ENCODE measurements around the gene NCAPD3. TPM values are rescaled to one million over a fixed set of nuclear protein-coding genes. Genes with fewer than 3 reads are reported as not detected.

NCAPD3 gene
- total RNA-seq, 2 donors from 2014 or later = 77.5 to 103 TPM

DNA sequence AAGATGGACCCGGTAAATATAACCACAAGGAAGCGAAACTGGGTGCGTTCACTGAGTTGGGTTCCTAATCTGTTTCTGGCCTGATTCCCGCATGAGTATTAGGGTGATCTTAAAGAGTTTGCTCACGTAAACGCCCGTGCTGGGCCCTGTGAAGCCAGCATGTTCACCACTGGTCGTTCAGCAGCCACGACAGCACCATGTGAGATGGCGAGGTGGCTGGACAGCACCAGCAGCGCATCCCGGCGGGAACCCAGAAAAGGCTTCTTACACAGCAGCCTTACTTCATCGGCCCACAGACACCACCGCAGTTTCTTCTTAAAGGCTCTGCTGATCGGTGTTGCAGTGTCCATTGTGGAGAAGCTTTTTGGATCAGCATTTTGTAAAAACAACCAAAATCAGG, 74.4 kb downstream of the NCAPD3 start:
- Mint-ChIP-seq H3K27me3 (no peaks in the 10 kb centered on the region), H3K4me3 (no peak overlapping the region)

DNA sequence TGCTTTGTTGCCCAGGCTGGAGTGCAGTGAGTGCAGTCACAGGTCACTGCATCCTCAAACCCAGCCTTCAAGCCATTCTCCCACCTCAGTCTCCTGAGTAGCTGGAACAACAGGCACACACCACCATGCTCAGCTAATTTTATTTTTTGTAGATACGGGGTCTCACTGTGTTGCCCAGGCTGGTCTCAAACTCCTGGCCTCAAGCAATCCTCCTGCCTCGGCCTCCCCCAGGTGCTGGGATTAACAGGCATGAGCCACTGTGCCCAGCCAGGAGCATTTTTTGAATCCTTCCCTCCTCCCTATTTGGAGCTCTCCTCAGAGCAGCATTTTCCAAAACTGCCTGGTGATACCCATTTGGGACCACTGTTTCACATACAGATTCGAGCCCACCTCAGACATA, 77.2 kb downstream of the NCAPD3 start:
- Mint-ChIP-seq H3K27ac (no peak overlapping the region), H3K9me3 (no peaks in the 10 kb centered on the region), H3K36me3 (ENCODE audit: low read depth) (peaks cover 64% of the 10 kb centered on the region), H3K4me3 (no peak overlapping the region), H3K27me3 (no peaks in the 10 kb centered on the region), H3K4me1 (peaks cover 8% of the 10 kb centered on the region)
- ATAC-seq (replicated peaks) = no peak

More for the DNA sequence above, 74.4 kb downstream of the NCAPD3 start:
- no peaks in the 10 kb centered on the region for H3K9me3 Mint-ChIP-seq
- H3K27ac Mint-ChIP-seq = no peak overlapping the region
- no peak for ATAC-seq (replicated peaks)
- peaks cover 69% of the 10 kb centered on the region for H3K36me3 Mint-ChIP-seq (ENCODE audit: low read depth)
- H3K4me1 Mint-ChIP-seq = no peaks in the 10 kb centered on the region

DNA sequence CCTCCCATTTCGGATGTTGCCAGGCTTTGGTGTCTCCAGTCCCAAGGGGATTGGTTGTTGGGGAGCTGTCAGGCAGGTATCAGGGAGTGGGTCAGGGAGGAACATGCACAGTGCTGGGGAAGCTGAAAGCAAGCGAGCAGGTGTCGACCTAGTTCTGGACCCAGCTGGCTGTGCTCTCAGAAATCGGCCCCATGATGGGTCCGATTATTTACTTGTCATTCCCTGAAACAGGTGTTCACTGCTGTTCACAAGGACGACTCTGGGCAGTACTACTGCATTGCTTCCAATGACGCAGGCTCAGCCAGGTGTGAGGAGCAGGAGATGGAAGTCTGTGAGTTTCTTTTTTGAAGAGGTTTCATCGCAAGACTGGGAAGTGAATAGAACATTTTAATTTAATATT, 78.1 kb downstream of the NCAPD3 start:
- no peak for ATAC-seq (replicated peaks)
- Mint-ChIP-seq H3K36me3 (ENCODE audit: low read depth) (peaks cover 55% of the 10 kb centered on the region), H3K9me3 (no peaks in the 10 kb centered on the region), H3K27me3 (no peaks in the 10 kb centered on the region), H3K4me1 (peaks cover 8% of the 10 kb centered on the region), H3K27ac (no peak overlapping the region), H3K4me3 (no peak overlapping the region)

DNA sequence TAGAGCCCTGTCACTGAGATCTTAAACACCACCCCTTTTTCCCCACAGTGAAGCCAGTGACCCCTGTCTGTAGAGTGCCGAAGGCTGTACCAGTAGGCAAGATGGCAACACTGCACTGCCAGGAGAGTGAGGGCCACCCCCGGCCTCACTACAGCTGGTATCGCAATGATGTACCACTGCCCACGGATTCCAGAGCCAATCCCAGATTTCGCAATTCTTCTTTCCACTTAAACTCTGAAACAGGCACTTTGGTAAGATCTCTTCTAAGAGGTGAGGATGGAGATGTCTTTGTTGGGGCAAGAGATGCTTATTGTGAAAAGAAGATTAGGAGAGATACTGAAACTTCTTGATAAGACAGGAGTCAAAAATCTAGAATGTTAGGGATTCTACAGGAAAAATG, 79.0 kb downstream of the NCAPD3 start:
- ATAC-seq (replicated peaks) = no peak
- Mint-ChIP-seq H3K27me3 (no peaks in the 10 kb centered on the region), H3K27ac (peak overlapping the region; percentile 70), H3K9me3 (no peaks in the 10 kb centered on the region), H3K36me3 (ENCODE audit: low read depth) (peaks cover 47% of the 10 kb centered on the region), H3K4me3 (no peak overlapping the region), H3K4me1 (peaks cover 8% of the 10 kb centered on the region)

DNA sequence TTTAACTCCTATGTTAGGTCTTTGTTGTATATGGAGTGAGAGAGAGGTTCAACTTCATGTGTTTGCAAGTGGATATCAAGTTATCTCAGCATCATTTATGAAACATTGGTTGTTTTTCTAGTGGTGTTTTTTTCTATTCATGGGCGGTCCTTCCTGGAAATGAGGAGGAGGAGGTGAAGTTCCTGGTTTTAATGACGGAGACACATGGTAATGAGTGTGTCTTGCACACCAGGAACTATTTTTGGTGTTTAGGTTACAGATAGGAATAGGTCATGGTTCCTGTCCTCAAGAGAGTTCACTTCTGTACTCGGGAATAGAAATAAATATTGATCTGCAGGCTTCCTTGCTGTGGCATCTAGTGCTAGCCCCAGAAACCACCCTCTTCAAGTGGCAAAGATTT, 80.0 kb downstream of the NCAPD3 start:
- H3K27ac Mint-ChIP-seq = peak overlapping the region; percentile 70
- peaks cover 14% of the 10 kb centered on the region for H3K4me1 Mint-ChIP-seq
- ATAC-seq (replicated peaks) = peak; percentile 30
- no peaks in the 10 kb centered on the region for H3K9me3 Mint-ChIP-seq
- H3K27me3 Mint-ChIP-seq = no peaks in the 10 kb centered on the region
- peaks cover 39% of the 10 kb centered on the region for H3K36me3 Mint-ChIP-seq (ENCODE audit: low read depth)
- peak overlapping the region; percentile 19 for H3K4me3 Mint-ChIP-seq

DNA sequence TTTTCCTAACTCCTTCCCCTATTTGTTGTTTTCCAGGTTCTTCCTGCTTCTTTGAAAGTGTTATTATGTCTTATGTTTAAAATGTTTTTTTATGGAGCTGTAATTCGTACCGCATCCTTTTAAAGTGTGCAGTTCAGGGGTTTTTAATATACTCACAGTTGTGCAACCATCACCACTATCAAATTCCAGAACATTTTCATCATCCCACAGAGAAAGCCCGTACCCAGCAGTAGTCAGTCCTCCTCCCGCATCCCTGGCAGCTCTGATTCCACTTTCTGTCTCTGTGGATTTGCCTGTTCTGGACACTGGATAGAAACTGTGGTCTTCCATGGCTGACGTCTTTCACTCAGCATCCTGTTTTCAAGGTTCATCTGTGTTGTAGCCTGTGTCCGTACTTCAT, 81.2 kb downstream of the NCAPD3 start:
- Mint-ChIP-seq H3K4me3 (no peak overlapping the region), H3K27me3 (no peaks in the 10 kb centered on the region), H3K27ac (no peak overlapping the region), H3K9me3 (no peaks in the 10 kb centered on the region), H3K4me1 (peaks cover 14% of the 10 kb centered on the region), H3K36me3 (ENCODE audit: low read depth) (peaks cover 32% of the 10 kb centered on the region)
- no peak for ATAC-seq (replicated peaks)

DNA sequence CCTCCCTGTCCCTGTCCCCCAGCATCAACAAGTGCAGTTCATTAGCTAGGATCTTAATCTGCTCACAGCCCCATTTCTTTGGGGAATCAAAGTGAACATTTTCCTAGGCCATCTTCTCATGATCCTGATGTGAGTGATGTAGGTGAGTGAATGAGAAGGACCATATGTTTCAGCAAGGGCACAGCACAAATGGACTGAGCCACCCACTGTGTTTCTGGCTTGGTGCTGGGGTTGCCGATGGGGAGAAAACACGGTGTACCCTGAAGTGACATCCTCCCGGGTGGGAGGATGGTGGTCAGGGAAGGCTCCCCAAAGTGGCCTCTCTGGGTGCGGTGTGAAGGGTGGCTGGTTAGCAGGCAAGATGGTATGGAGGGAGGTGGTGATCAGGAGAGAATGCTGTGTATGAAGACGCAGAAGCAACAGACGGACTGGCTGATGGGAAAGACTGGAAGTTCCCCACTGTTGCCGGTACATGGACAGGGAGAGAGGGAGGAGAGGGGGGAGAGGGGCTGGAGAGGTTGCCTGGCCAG, 82.7 kb downstream of the NCAPD3 start:
- no peaks in the 10 kb centered on the region for H3K27me3 Mint-ChIP-seq
- no peak for ATAC-seq (replicated peaks)
- no peaks in the 10 kb centered on the region for H3K9me3 Mint-ChIP-seq
- peaks cover 24% of the 10 kb centered on the region for H3K36me3 Mint-ChIP-seq (ENCODE audit: low read depth)
- H3K4me1 Mint-ChIP-seq = peaks cover 14% of the 10 kb centered on the region
- no peak overlapping the region for H3K4me3 Mint-ChIP-seq
- H3K27ac Mint-ChIP-seq = no peak overlapping the region

DNA sequence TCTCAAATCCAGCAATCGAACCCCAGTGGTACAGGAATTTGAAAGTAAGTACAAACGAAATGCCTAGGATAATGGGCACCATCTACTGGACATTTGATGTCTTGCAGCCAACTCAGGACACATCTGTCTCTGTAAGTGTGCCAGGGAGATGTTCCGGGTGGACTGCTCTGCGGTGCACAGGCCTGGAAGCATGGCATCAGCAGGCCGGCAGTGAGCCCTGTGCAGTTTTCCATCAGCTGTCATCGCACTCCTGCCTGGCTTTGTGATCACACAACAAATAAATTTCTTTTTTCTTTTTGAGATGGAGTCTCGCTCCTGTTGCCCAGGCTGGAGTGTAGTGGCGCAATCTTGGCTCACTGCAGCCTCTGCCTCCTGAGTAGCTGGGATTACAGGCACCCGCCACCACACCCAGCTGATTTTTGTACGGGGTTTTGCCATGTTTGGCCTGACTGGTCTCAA, 83.9 kb downstream of the NCAPD3 start:
- ATAC-seq (replicated peaks) = peak; percentile 73
- no peaks in the 10 kb centered on the region for H3K27me3 Mint-ChIP-seq
- no peak overlapping the region for H3K4me3 Mint-ChIP-seq
- peaks cover 15% of the 10 kb centered on the region for H3K36me3 Mint-ChIP-seq (ENCODE audit: low read depth)
- peaks cover 14% of the 10 kb centered on the region for H3K4me1 Mint-ChIP-seq
- no peak overlapping the region for H3K27ac Mint-ChIP-seq
- H3K9me3 Mint-ChIP-seq = no peaks in the 10 kb centered on the region

DNA sequence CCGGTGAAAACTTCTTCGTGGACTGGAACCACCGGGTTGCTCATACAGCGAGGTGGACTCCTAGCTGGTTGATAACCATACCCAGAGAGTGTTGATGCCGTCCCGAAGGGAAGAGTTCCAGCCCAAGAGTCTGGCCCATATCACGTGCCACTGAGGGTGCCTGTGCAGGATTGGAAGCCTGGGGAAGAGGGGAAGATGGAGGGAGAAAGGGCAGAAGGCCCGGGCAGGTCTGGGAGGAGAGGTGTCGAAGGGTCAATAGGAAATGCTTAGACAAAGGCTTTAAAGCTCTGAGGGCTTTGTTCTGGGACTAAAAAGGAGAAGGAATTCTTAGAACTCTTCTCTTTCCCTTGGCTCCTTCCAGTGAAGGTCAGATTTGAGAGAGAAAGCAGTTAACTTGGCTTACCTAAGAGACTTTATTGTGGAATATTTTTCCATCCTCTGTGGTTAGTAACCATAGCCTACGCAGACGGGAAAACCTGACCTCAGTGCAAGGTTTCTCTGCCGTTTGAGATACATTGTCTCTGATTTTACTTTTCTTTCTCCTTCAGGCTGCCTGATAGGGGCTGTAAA, 84.4 kb downstream of the NCAPD3 start:
- peak; percentile 9 for ATAC-seq (replicated peaks)
- no peaks in the 10 kb centered on the region for H3K9me3 Mint-ChIP-seq
- H3K27ac Mint-ChIP-seq = peak overlapping the region; percentile 13
- no peaks in the 10 kb centered on the region for H3K27me3 Mint-ChIP-seq
- peaks cover 14% of the 10 kb centered on the region for H3K4me1 Mint-ChIP-seq
- H3K36me3 Mint-ChIP-seq (ENCODE audit: low read depth) = peaks cover 10% of the 10 kb centered on the region
- peak overlapping the region; percentile 9 for H3K4me3 Mint-ChIP-seq

DNA sequence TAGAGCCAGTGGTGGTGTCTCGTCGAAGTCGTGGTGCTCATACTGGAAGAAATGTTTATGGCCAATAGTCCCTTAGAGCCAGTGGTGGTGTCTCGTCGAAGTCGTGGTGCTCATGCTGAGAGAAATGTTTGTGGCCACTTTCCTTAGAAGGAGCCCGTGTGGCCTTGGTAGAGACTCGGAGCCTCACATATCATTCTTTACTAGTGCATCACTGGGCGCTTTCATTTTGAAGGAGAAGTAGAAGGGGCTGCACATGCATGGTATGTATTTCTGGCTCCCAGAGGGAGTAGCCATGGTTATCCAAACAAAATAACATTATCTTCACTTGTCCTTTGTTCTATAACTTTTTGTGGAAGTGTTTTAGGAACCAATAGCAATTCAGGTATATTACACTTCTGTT, 85.4 kb downstream of the NCAPD3 start:
- Mint-ChIP-seq H3K4me3 (no peak overlapping the region), H3K9me3 (no peaks in the 10 kb centered on the region), H3K4me1 (peaks cover 6% of the 10 kb centered on the region), H3K36me3 (ENCODE audit: low read depth) (no peaks in the 10 kb centered on the region), H3K27ac (no peak overlapping the region), H3K27me3 (no peaks in the 10 kb centered on the region)
- no peak for ATAC-seq (replicated peaks)

DNA sequence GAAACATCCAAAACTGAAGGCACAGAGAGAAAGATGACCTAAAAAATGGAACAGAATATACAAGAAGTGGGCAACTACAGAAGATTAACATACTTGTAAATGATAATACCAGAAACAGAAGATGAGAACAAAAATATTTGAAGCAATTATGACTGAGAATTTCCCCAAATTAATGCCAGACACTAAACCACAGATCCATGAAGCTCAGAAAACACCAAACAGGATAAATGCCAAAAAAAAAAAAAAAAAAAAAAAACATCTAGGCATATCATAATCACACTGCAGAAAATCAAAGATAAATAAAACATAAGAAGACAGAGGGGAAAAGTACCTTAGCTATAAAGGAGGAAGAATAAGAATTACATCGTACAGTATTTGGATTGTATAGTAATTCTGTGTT, 89.6 kb downstream of the NCAPD3 start:
- peaks cover 8% of the 10 kb centered on the region for H3K36me3 Mint-ChIP-seq (ENCODE audit: low read depth)
- H3K27ac Mint-ChIP-seq = no peak overlapping the region
- no peak overlapping the region for H3K4me3 Mint-ChIP-seq
- H3K9me3 Mint-ChIP-seq = peaks cover 14% of the 10 kb centered on the region
- H3K27me3 Mint-ChIP-seq = no peaks in the 10 kb centered on the region
- no peak for ATAC-seq (replicated peaks)
- peaks cover 2% of the 10 kb centered on the region for H3K4me1 Mint-ChIP-seq

DNA sequence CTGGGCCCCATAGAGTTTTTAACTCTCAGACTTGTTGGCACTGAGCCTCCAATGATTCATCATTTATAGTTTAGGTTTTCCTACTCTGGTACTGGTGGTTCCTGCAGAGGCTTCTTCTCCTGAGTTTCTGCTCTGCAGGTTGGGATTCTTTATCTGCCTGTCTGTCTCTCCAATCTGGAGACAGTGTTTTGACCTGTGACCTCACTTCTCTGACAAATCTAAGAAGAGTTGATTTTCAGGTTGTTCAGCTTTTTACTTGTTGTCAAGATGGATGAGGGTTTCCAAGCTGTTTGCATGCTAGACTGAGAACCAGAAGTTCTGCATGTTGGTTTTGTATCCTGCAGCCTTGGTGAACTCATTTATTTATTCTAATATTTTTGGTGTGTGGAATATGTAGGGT, 91.0 kb downstream of the NCAPD3 start:
- ATAC-seq (replicated peaks) = no peak
- Mint-ChIP-seq H3K27me3 (no peaks in the 10 kb centered on the region), H3K4me1 (no peaks in the 10 kb centered on the region), H3K4me3 (no peak overlapping the region), H3K27ac (no peak overlapping the region), H3K9me3 (peaks cover 14% of the 10 kb centered on the region), H3K36me3 (ENCODE audit: low read depth) (peaks cover 8% of the 10 kb centered on the region)

DNA sequence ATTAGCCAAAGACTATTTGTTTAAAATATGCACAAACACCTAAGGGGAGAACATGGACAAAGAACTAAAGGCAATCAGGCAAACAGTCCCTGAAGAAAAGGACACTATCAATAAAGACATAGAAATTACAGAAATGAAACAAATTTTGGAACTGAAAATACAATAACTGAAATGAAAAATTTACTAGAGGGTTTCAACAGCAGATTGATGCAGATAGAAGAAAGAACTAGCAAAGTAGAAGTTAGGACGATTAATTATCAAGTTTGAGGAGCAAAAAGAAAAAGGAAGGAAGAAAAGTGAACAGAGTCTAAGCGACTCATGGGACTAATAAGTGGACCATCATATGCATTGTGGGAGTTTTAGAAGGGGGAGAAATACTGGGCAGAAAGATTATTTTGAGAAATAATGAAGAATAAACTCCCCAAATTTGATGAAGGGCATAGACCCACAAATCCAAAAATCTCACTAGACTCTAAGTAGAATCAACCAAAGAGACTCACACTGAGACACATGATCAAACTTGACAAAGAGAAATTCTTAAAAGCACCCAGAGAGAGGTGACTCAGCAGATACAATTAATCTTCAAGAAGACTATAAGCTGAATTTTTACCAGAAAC, 92.0 kb downstream of the NCAPD3 start:
- no peak for ATAC-seq (replicated peaks)
- no peaks in the 10 kb centered on the region for H3K27me3 Mint-ChIP-seq
- H3K4me1 Mint-ChIP-seq = no peaks in the 10 kb centered on the region
- H3K36me3 Mint-ChIP-seq (ENCODE audit: low read depth) = peaks cover 8% of the 10 kb centered on the region
- H3K4me3 Mint-ChIP-seq = no peak overlapping the region
- peaks cover 14% of the 10 kb centered on the region for H3K9me3 Mint-ChIP-seq
- H3K27ac Mint-ChIP-seq = no peak overlapping the region

DNA sequence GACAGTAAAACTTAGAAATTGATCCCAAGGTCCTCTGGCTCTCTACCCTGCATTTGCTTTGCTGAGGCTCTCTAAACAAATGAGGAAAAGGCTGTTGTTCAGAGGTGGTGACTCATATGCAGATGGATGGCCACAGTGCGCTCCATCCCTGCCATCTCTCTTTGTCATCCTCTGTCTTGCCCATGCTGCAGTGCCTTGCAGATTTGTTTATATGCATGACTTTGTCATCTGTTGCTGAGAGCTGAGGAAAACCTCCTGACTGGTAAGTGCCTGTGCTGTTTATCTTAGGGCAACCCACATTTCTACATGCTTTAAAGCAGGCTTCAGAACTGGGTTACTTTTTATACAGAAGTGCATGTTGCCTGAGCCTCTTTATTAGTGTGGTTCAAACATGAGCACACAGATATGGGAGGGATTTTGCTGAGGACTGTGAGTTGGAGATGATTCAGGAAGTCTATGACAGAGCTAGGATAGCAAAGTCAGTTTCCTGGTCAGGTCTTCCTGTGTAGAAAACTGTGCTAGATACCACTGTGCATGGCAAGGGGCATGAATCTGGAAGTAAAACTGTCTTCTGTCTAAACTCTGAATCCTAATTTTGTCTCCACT, 97.4 kb downstream of the NCAPD3 start:
- Mint-ChIP-seq H3K9me3 (peaks cover 2% of the 10 kb centered on the region), H3K4me1 (no peaks in the 10 kb centered on the region), H3K36me3 (ENCODE audit: low read depth) (peaks cover 8% of the 10 kb centered on the region), H3K4me3 (no peak overlapping the region), H3K27me3 (peaks cover 26% of the 10 kb centered on the region), H3K27ac (no peak overlapping the region)
- ATAC-seq (replicated peaks) = peak; percentile 94

DNA sequence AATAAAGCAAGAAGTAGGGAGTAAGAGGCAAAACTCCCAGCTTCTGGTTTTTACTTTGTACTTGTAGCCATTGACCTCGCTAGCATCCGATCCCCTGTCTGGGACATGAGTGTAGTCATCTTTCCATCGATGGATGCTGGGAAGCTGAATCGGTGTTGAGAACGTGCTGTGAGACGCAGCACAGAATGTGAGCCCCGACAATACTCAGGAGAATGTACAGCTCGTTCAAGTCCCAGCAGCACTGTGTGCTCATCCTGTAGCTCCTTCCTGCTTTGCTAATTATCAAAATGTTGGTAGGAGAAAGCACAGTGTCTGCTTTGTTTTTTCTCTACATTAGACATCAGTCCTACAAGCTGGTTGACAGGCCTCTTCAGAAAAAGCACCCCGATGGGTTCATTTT, 98.3 kb downstream of the NCAPD3 start:
- no peaks in the 10 kb centered on the region for H3K4me1 Mint-ChIP-seq
- H3K27me3 Mint-ChIP-seq = peaks cover 26% of the 10 kb centered on the region
- no peaks in the 10 kb centered on the region for H3K9me3 Mint-ChIP-seq
- H3K4me3 Mint-ChIP-seq = no peak overlapping the region
- no peak for ATAC-seq (replicated peaks)
- peaks cover 7% of the 10 kb centered on the region for H3K36me3 Mint-ChIP-seq (ENCODE audit: low read depth)
- H3K27ac Mint-ChIP-seq = no peak overlapping the region

Data from activated T-helper 17 cell treated with anti-CD3 and anti-CD28 coated beads, Interleukin-2, amount 50 U/mL, for 72 hours (primary cell).